ES-I3 (cell line): ENCODE measurements around the gene TMEM86A.

Source experiments
- H3K36me3 ChIP-seq: 2 replicates; pipeline ENCODE4 v1.6.1; 2013; ENCODE audit warnings: mild to moderate bottlenecking, low read length, control low read depth, moderate library complexity; ENCODE audit not compliant: insufficient read depth
- H3K4me1 ChIP-seq: 2 replicates; pipeline ENCODE4 v1.6.1; 2013; ENCODE audit warnings: mild to moderate bottlenecking, control low read depth, low read length; ENCODE audit not compliant: insufficient read depth
- H3K9ac ChIP-seq: 2 replicates; pipeline ENCODE4 v1.6.1; 2013; ENCODE audit warnings: low read depth, mild to moderate bottlenecking, low read length, moderate library complexity
- H3K9me3 ChIP-seq: 2 replicates; pipeline ENCODE4 v1.6.1; 2013; ENCODE audit warnings: mild to moderate bottlenecking, low read length, moderate library complexity; ENCODE audit not compliant: control insufficient read depth, insufficient read depth

Gene TMEM86A

DNA sequence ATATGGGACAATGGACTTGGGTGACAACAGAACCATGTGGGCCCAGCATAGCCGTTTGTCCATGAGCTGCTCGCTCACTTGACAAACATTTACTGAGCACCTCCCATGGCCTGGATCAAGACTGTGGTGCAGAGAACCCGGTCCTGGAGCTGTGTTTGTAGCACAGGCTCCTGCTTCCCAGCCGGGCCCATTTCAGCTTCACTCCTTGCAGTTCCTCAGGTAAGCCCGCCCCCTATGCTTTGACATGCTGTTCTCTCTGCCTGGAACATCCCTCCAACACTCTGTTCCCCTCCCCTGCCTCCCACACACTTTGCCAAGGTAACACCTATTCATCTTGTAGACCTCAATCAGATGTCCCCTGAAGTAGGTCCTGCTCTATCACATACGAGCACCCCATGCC lies 46.7 kb downstream of the TMEM86A start:
- H3K9ac ChIP-seq: no peak overlapping the region
- no peaks in the 10 kb centered on the region for H3K9me3 ChIP-seq

GRCh38 chr11:18748766-18749365 lies 50.3 kb downstream of the TMEM86A start:
- H3K4me1 ChIP-seq: peaks cover 20% of the 10 kb centered on the region
- H3K36me3 ChIP-seq: no peaks in the 10 kb centered on the region
- H3K9ac ChIP-seq: no peak overlapping the region
- no peaks in the 10 kb centered on the region for H3K9me3 ChIP-seq

More for the DNA sequence above, 46.7 kb downstream of the TMEM86A start:
- H3K4me1 ChIP-seq: peaks cover 19% of the 10 kb centered on the region
- H3K36me3 ChIP-seq: no peaks in the 10 kb centered on the region

DNA sequence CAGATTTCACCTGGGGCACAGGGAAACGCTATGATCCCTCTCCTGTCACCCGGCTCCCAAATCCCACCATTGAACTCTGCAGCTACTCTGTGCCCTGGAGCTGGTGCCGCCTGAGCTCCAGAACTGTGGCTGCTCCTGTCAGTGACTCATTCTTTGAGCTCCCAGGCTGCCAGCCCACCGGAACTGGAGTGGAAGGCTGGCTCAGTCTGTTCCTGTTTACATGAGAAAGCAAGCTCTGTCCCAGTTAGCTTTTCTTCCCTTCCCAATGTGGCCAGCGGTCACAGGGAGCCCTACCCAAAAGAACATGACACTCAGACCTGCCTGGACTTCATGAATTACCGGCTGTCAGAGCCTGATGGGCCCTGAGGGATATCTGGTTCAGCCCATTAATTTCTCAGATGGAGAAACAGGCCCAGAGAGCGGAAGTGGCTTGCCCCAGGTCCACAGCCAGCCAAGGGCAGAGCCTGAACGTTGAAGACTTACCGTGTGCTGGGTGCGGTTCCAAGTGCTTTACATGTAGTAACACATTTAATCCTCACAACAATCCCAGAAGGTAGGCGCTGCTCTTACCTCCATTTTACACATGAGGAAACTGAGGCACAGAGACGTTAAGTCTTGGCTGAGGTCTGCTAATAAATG lies 51.2 kb downstream of the TMEM86A start:
- H3K9me3 ChIP-seq: no peaks in the 10 kb centered on the region
- H3K9ac ChIP-seq: no peak overlapping the region
- H3K4me1 ChIP-seq: peaks cover 20% of the 10 kb centered on the region
- H3K36me3 ChIP-seq: no peaks in the 10 kb centered on the region

DNA sequence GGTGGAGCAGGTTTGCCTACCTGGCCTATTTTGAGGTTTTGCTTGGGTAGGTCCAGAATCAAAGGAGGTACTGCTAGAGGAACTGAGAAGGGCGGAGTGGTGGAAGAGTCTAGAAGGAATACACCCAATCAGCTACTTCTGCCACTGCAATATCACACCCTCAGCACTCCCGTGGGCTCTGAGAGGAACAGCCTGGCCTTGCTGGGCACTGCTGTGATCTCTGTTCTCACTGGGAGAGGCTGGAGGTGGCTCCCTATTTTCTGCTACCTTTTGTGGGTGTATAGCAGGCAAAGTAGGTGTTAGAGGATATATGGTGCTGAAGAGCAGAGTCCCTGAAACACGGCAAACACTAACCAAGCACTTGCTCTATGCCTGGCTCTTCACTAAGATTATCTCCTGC lies 52.4 kb downstream of the TMEM86A start:
- Histone ChIP-seq H3K36me3 (no peaks in the 10 kb centered on the region), H3K9ac (no peak overlapping the region), H3K4me1 (peaks cover 20% of the 10 kb centered on the region), H3K9me3 (no peaks in the 10 kb centered on the region)

- H3K9me3 ChIP-seq: no peaks in the 10 kb centered on the region
- peaks cover 20% of the 10 kb centered on the region for H3K4me1 ChIP-seq
- H3K36me3 ChIP-seq: no peaks in the 10 kb centered on the region
- H3K9ac ChIP-seq: no peak overlapping the region
Measured at GRCh38 chr11:18752502-18752901, 53.9 kb downstream of the TMEM86A start.

- peaks cover 8% of the 10 kb centered on the region for H3K4me1 ChIP-seq
- H3K9me3 ChIP-seq: no peaks in the 10 kb centered on the region
- H3K36me3 ChIP-seq: no peaks in the 10 kb centered on the region
- no peak overlapping the region for H3K9ac ChIP-seq
Measured at GRCh38 chr11:18754308-18754707, 55.7 kb downstream of the TMEM86A start.
